K562 (cell line): ENCODE results near the gene ADAMTS10. TPM values are rescaled to one million over a fixed set of nuclear protein-coding genes. Genes with fewer than 3 reads are reported as not detected.

Experiments
- ATAC-seq: fragments of 200-7000 bp; cut with Tn5 transposase; 3 replicates; pipeline ENCODE4 v1.9.1; 2020; ENCODE audit warnings: moderate library complexity
- BruUV-seq: library from RNA; stranded (reverse); fragments of 400-500 nt; replicated peaks from 2 replicates; lab custom pipeline; 2021; lab: Mats Ljungman, UMichigan
- CTCF ChIA-PET: fragments of 300-600 bp; formaldehyde crosslinking; extraction: SDS; loops from one replicate; lab custom pipeline; 2021; ENCODE audit warnings: low intra/inter-chr PET ratio; lab: Yijun Ruan, JAX
- POLR2A ChIA-PET: fragments of 300-600, 350-650 bp; sonication (Branson Sonifier 250); formaldehyde crosslinking; extraction: SDS; loops from one replicate; lab custom pipeline; 2021; ENCODE audit warnings: antibody characterized with exemption, inconsistent platforms; lab: Yijun Ruan, JAX
- DNase-seq, 4 experiments: peaks; one replicate each; pipeline versions ENCODE4 v3.0.0 to v3.0.0-alpha.2; 2011 to 2018; ENCODE audit warnings: low spot score in 3 of 4, mixed read lengths in 3 of 4; ENCODE audit errors: extremely low read depth in 1 of 4
- FAIRE-seq: peaks from 2 replicates; lab custom pipeline; 2011; peaks lifted over from hg19 to GRCh38; lab: Jason Lieb, UNC
- H2AFZ ChIP-seq: 2 replicates; pipeline ENCODE4 v1.6.0; 2011; ENCODE audit warnings: low read depth, low read length, control low read depth, inconsistent platforms
- H3K27ac ChIP-seq: fragments of 200-600 bp; 3 replicates; pipeline ENCODE4 v1.8.0; 2011; ENCODE audit warnings: low read depth, mild to moderate bottlenecking, control low read depth, inconsistent platforms, low read length, moderate library complexity, mixed read lengths; ENCODE audit errors: extremely low read depth
- H3K27me3 ChIP-seq, 2 experiments: fragments of 300-600 bp in 1 of 2; 2 replicates in 1 of 2; 3 replicates in 1 of 2; pipeline versions ENCODE4 v1.6.0 to v1.8.0; 2011; ENCODE audit warnings: inconsistent platforms in 2 of 2, low read length in 2 of 2, mild to moderate bottlenecking in 1 of 2, mixed read lengths in 1 of 2, moderate library complexity in 1 of 2; ENCODE audit not compliant: control insufficient read depth in 2 of 2, insufficient read depth in 2 of 2
- H3K36me3 ChIP-seq: fragments of 300-600 bp; 3 replicates; pipeline ENCODE4 v1.8.0; 2011; ENCODE audit warnings: mild to moderate bottlenecking, low read length, inconsistent platforms; ENCODE audit not compliant: control insufficient read depth, insufficient read depth
- H3K4me1 ChIP-seq, 2 experiments: fragments of 200-600 bp in 1 of 2; replicated peaks in 1 of 2; 2 replicates in 1 of 2; 3 replicates in 1 of 2; pipeline versions ENCODE4 v1.5.1 to v1.8.0; 2011; ENCODE audit warnings: inconsistent platforms in 2 of 2, low read length in 2 of 2, mild to moderate bottlenecking in 1 of 2, mixed read lengths in 1 of 2, moderate library complexity in 1 of 2; ENCODE audit not compliant: control insufficient read depth in 2 of 2, insufficient read depth in 2 of 2
- H3K4me2 ChIP-seq: 2 replicates; pipeline ENCODE4 v1.6.1; 2011; ENCODE audit warnings: low read length, control low read depth, inconsistent platforms, mixed read lengths; ENCODE audit not compliant: insufficient read depth
- H3K4me3 ChIP-seq: fragments of 200-600 bp; sonication (generic), shearing (Covaris generic); 2 replicates; pipeline ENCODE4 v1.5.1; 2016; ENCODE audit warnings: control low read depth, inconsistent platforms
- H3K79me2 ChIP-seq: fragments of 200-600 bp; 3 replicates; pipeline ENCODE4 v1.8.0; 2011; ENCODE audit warnings: low read length, inconsistent platforms; ENCODE audit not compliant: control insufficient read depth, insufficient read depth
- H3K9ac ChIP-seq, 2 experiments: 2 replicates each; pipeline versions ENCODE4 v1.6.0 to v1.6.1; 2011; ENCODE audit warnings: low read depth in 2 of 2, low read length in 2 of 2, control low read depth in 1 of 2, inconsistent platforms in 1 of 2, mild to moderate bottlenecking in 1 of 2, mixed read lengths in 1 of 2; ENCODE audit not compliant: insufficient read depth in 1 of 2
- H3K9me1 ChIP-seq: one replicate; pipeline ENCODE4 v1.6.0; 2011; ENCODE audit warnings: inconsistent platforms, mild to moderate bottlenecking, low read length, moderate library complexity; ENCODE audit not compliant: control insufficient read depth, insufficient read depth
- H3K9me3 ChIP-seq: replicated peaks from 2 replicates; pipeline ENCODE4 v1.5.1; 2011; ENCODE audit warnings: low read depth, low read length, inconsistent platforms; ENCODE audit not compliant: control insufficient read depth, insufficient read depth
- H4K20me1 ChIP-seq: replicated peaks from 2 replicates; pipeline ENCODE4 v1.6.1; 2011; ENCODE audit warnings: low read length, inconsistent platforms, mixed read lengths; ENCODE audit not compliant: control insufficient read depth, insufficient read depth
- GABPB1 ChIP-seq: sonication (generic); formaldehyde crosslinking; IDR thresholded peaks from 2 replicates; pipeline ENCODE4 v1.8.0; 2022; ENCODE audit warnings: mild to moderate bottlenecking, missing genetic modification reagents
- ZC3H11A ChIP-seq: IDR thresholded peaks from 2 replicates; pipeline ENCODE4 v1.6.1; 2012; ENCODE audit warnings: low read depth, low read length, improper control_type of control experiment
- ZFP36 ChIP-seq: fragments of 150-350 bp; IDR thresholded peaks from 2 replicates; pipeline ENCODE4 v1.6.1; 2018; ENCODE audit warnings: low read length, low read depth; ENCODE audit not compliant: partially characterized antibody
- WGBS: fragments of 100-300 bp; shearing (Covaris generic); methylation state at CpG from one replicate; pipeline ENCODE4 v1.1.6; 2016; ENCODE audit warnings: low coverage, mixed read lengths; ENCODE audit not compliant: insufficient coverage; ENCODE audit errors: missing lambda C conversion rate; 5-methylcytosine and 5-hydroxymethylcytosine counted together
- in situ Hi-C: fragments of 300-500 bp; cut with MboI; formaldehyde crosslinking; loops from 4 replicates; pipeline ENCODE4 v1.15.0; 2018; ENCODE audit warnings: inconsistent platforms, mixed read lengths
- intact Hi-C: fragments of 100-400 bp; cut with micrococcal nuclease; formaldehyde crosslinking; loops from 2 replicates; pipeline ENCODE4 v1.14.2; 2022
- polyA plus RNA-seq, 8 experiments: library from polyadenylated mRNA; depleted of rRNA in 4 of 8; stranded (reverse) in 5 of 8; unstranded in 3 of 8; fragments of >200 nt; fragmentation: Nextera tagmentation in 2 of 8; fragmentation: Illumina TruSeq in 1 of 8; extraction: Ambion mirVana in 2 of 8; extraction: Trizol in 1 of 8; gene quantifications; 2 replicates each; pipeline versions ENCODE4 v1.2.1 to v1.2.3, GENCODE V29; 2011 to 2014; ENCODE audit warnings: inconsistent platforms in 1 of 8, missing spikeins in 1 of 8
- total RNA-seq, 7 experiments: library from RNA; depleted of rRNA in 6 of 7; stranded (reverse); fragments of >200 nt in 6 of 7; fragmentation: Illumina TruSeq in 2 of 7; extraction: Trizol in 2 of 7; gene quantifications; 2 replicates each; pipeline versions ENCODE4 v1.2.1 to v1.2.3, GENCODE V29; 2011 to 2021; ENCODE audit warnings: low replicate concordance in 1 of 7
- TF ChIP-seq, protein P1 (sequence below), 2 experiments: fragments of 450-650 bp; IDR thresholded peaks; 2 replicates each; pipeline ENCODE4 v1.6.1; 2016; ENCODE audit warnings: mild to moderate bottlenecking in 2 of 2, borderline replicate concordance in 1 of 2, low read depth in 1 of 2, moderate library complexity in 1 of 2

The ADAMTS10 gene
- total and polyA plus RNA-seq, 9 of the 15 experiments (the other 6 are each of a cell fraction or from before 2014, with no cell fraction given): 0.33 to 1.8 (median 0.57) TPM; not detected in 4

GRCh38 chr19:8629184-8629583, 18.7 kb upstream of the ADAMTS10 start:
- H3K79me2 ChIP-seq: no peaks in the 10 kb centered on the region
- no peak overlapping the region for H3K27ac ChIP-seq
- intact Hi-C loops (no loop called here), in situ Hi-C loops (no loop called here)
- no peaks in the 10 kb centered on the region for H3K4me1 ChIP-seq
- H2AFZ ChIP-seq: no peak overlapping the region
- no peaks in the 10 kb centered on the region for H3K9me1 ChIP-seq
- H3K36me3 ChIP-seq: no peaks in the 10 kb centered on the region
- no peak overlapping the region for H3K4me2 ChIP-seq
- POLR2A ChIA-PET: no interaction called here
- ATAC-seq: no peak
- H3K9ac ChIP-seq: no peak overlapping the region
- TF ChIP-seq ZFP36: peak; percentile 62
- no peak for TF ChIP-seq ZC3H11A
- H3K4me3 ChIP-seq: no peak overlapping the region
- DNase-seq: no peak
- CTCF ChIA-PET: no interaction called here
- H3K27me3 ChIP-seq: peaks cover 9 to 32% of the 10 kb centered on the region in 2 experiments; a peak in 3 of 5 replicates
- no TSS peak for BruUV-seq
- H3K9me3 ChIP-seq: no peaks in the 10 kb centered on the region
- FAIRE-seq: no peak
- WGBS: 4% methylated on average over 2 of the region's 2 CpGs
- H4K20me1 ChIP-seq: no peaks in the 10 kb centered on the region

GRCh38 chr19:8626842-8627241, 16.3 kb upstream of the ADAMTS10 start:
- no peak overlapping the region for H3K27ac ChIP-seq
- H3K27me3 ChIP-seq: peaks cover 7 to 27% of the 10 kb centered on the region in 2 experiments; a peak in 3 of 5 replicates
- no peaks in the 10 kb centered on the region for H3K9me3 ChIP-seq
- H3K9ac ChIP-seq: no peak overlapping the region
- no peaks in the 10 kb centered on the region for H3K79me2 ChIP-seq
- DNase-seq (no peak), FAIRE-seq (no peak), ATAC-seq (no peak)
- no peaks in the 10 kb centered on the region for H3K9me1 ChIP-seq
- no peak overlapping the region for H3K4me2 ChIP-seq
- ChIA-PET POLR2A (no interaction called here), CTCF (no interaction called here)
- intact Hi-C loops (no loop called here), in situ Hi-C loops (no loop called here)
- WGBS: 2% methylated on average over 8 of the region's 8 CpGs
- H3K4me3 ChIP-seq: no peak overlapping the region
- no peak overlapping the region for H2AFZ ChIP-seq
- H3K4me1 ChIP-seq: no peaks in the 10 kb centered on the region
- H4K20me1 ChIP-seq: no peaks in the 10 kb centered on the region
- no TSS peak for BruUV-seq
- no peaks in the 10 kb centered on the region for H3K36me3 ChIP-seq
- TF ChIP-seq, protein P1, sequence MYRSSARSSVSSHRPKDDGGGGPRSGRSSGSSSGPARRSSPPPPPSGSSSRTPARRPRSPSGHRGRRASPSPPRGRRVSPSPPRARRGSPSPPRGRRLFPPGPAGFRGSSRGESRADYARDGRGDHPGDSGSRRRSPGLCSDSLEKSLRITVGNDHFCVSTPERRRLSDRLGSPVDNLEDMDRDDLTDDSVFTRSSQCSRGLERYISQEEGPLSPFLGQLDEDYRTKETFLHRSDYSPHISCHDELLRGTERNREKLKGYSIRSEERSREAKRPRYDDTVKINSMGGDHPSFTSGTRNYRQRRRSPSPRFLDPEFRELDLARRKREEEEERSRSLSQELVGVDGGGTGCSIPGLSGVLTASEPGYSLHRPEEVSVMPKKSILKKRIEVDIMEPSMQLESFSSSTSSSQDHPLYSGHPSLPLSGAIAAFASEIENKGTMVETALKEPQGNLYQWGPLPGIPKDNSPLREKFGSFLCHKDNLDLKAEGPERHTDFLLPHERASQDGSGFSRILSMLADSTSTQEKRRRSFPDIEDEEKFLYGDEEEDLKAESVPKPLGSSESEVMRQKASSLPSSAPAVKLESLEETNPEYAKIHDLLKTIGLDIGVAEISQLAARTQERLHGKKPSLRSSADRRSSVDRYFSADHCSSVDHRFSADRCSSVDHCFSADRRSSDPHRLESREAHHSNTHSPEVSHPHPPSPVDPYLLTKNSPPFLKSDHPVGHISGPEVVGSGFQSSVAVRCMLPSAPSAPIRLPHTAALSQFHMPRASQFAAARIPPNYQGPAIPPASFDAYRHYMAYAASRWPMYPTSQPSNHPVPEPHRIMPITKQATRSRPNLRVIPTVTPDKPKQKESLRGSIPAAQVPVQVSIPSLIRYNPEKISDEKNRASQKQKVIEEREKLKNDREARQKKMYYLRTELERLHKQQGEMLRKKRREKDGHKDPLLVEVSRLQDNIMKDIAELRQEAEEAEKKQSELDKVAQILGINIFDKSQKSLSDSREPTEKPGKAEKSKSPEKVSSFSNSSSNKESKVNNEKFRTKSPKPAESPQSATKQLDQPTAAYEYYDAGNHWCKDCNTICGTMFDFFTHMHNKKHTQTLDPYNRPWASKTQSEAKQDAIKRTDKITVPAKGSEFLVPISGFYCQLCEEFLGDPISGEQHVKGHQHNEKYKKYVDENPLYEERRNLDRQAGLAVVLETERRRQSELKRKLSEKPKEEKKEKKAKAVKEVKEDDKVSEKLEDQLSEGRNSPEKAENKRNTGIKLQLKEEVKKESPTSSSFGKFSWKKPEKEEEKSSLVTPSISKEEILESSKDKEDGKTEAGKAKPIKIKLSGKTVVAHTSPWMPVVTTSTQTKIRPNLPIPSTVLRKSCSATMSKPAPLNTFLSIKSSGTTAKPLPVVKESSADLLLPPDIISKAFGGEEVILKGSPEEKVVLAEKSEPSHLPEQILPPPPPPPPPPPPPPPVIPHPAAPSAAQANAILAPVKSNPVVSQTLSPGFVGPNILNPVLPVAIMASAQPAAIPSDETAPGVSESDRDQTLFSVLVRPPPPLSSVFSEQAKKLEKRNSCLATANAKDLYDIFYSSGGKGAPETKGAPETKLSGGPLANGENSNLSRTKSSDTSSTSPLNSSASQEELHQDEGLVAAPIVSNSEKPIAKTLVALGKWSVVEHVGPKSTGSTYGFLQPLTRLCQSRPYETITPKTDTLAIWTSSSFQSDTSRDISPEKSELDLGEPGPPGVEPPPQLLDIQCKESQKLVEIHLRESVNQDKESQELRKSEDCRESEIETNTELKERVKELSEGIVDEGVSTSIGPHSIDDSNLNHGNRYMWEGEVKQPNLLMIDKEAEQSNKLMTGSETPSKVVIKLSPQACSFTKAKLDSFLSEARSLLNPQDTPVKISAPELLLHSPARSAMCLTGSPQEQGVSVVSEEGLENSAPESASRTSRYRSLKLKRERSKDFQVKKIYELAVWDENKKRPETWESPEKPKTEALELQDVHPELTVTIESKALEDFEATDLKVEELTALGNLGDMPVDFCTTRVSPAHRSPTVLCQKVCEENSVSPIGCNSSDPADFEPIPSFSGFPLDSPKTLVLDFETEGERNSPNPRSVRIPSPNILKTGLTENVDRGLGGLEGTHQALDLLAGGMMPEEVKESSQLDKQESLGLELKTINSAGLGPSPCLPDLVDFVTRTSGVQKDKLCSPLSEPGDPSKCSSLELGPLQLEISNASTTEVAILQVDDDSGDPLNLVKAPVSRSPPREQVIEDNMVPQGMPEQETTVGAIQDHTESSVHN (IDR thresholded peaks at IDR 0.05; ENCODE audit: borderline replicate concordance in 1 of 2, low read depth in 1 of 2): no peak
- no peak for TF ChIP-seq GABPB1
